Hepatocyte (in vitro differentiated cells): ENCODE results near the gene FAM110A. TPM values are rescaled to one million over a fixed set of nuclear protein-coding genes. Genes with fewer than 3 reads are reported as not detected.

Experiments used
- DNase-seq: peaks from one replicate; pipeline ENCODE4 v3.0.0-alpha.2; 2016; ENCODE audit warnings: low spot score
- H2AFZ ChIP-seq: fragments of 200-600 bp; sonication (generic); 2 replicates; pipeline ENCODE4 v1.6.0; 2016; ENCODE audit warnings: antibody characterized with exemption, mild to moderate bottlenecking
- H3K27ac ChIP-seq: fragments of 200-600 bp; sonication (generic); 2 replicates; pipeline ENCODE4 v1.5.1; 2016; ENCODE audit warnings: mild to moderate bottlenecking
- H3K27me3 ChIP-seq: fragments of 200-600 bp; sonication (generic); 2 replicates; pipeline ENCODE4 v1.6.1; 2016
- H3K36me3 ChIP-seq: fragments of 200-600 bp; sonication (generic); replicated peaks from 2 replicates; pipeline ENCODE4 v1.5.1; 2016; ENCODE audit warnings: low read depth; ENCODE audit not compliant: insufficient read depth
- H3K4me1 ChIP-seq: fragments of 200-600 bp; sonication (generic); 2 replicates; pipeline ENCODE4 v1.5.1; 2016; ENCODE audit warnings: mild to moderate bottlenecking, moderate library complexity; ENCODE audit not compliant: insufficient read depth
- H3K4me2 ChIP-seq: fragments of 200-600 bp; sonication (generic); 2 replicates; pipeline ENCODE4 v1.6.0; 2016
- H3K4me3 ChIP-seq: fragments of 200-600 bp; sonication (generic); 2 replicates; pipeline ENCODE4 v1.5.1; 2016; ENCODE audit warnings: mild to moderate bottlenecking
- H3K79me2 ChIP-seq: fragments of 200-600 bp; sonication (generic); 2 replicates; pipeline ENCODE4 v1.6.0; 2017; ENCODE audit warnings: mild to moderate bottlenecking
- H3K9me2 ChIP-seq: fragments of 200-600 bp; sonication (generic); replicated peaks from 2 replicates; pipeline ENCODE4 v1.6.0; 2017; ENCODE audit warnings: mild to moderate bottlenecking; ENCODE audit not compliant: insufficient read depth
- H3K9me3 ChIP-seq: fragments of 200-600 bp; sonication (generic); 2 replicates; pipeline ENCODE4 v1.5.1; 2016; ENCODE audit warnings: low read depth, mild to moderate bottlenecking
- H4K20me1 ChIP-seq: fragments of 200-600 bp; sonication (generic); 2 replicates; pipeline ENCODE4 v1.6.0; 2016; ENCODE audit warnings: mild to moderate bottlenecking; ENCODE audit not compliant: insufficient read depth, poor library complexity, severe bottlenecking
- EZH2 ChIP-seq: fragments of 200-600 bp; sonication (generic); IDR thresholded peaks from 2 replicates; pipeline ENCODE4 v1.6.1; 2016; ENCODE audit warnings: antibody characterized with exemption, mild to moderate bottlenecking, borderline replicate concordance
- EZH2phosphoT487 ChIP-seq: fragments of 200-600 bp; sonication (generic); IDR thresholded peaks from one replicate; pipeline ENCODE4 v1.6.1; 2018; ENCODE audit warnings: antibody characterized with exemption, mild to moderate bottlenecking, low read depth, moderate library complexity; ENCODE audit not compliant: unreplicated experiment, severe bottlenecking
- WGBS: methylation state at CpG from one replicate; pipeline ENCODE4 v1.1.6; 2016; ENCODE audit warnings: low lambda C conversion rate; ENCODE audit errors: missing lambda C conversion rate; 5-methylcytosine and 5-hydroxymethylcytosine counted together
- polyA plus RNA-seq: library from polyadenylated mRNA; unstranded; fragments of >200 nt; fragmentation: Nextera tagmentation; extraction: Ambion mirVana; gene quantifications from 2 replicates; pipeline ENCODE4 v1.2.1, GENCODE V29; 2016
- total RNA-seq: library from RNA; depleted of rRNA; stranded (reverse); fragments of >200 nt; gene quantifications from 2 replicates; pipeline ENCODE4 v1.2.3, GENCODE V29; 2014
- TF ChIP-seq, protein P1 (sequence below): fragments of 200-600 bp; sonication (generic); IDR thresholded peaks from 2 replicates; pipeline ENCODE4 v1.5.1; 2016; ENCODE audit warnings: antibody characterized with exemption, mild to moderate bottlenecking; ENCODE audit not compliant: poor library complexity

The FAM110A gene
- total and polyA plus RNA-seq, 2 experiments from 2014 or later: 4.6 to 6.1 TPM

GRCh38 chr20:889106-889505 is 55.6 kb downstream of the FAM110A start:
- no peaks in the 10 kb centered on the region for H3K36me3 ChIP-seq
- no peak overlapping the region for H2AFZ ChIP-seq
- H3K9me2 ChIP-seq: no peaks in the 10 kb centered on the region
- H3K4me1 ChIP-seq: no peaks in the 10 kb centered on the region
- no peak for TF ChIP-seq EZH2phosphoT487
- TF ChIP-seq, protein P1, sequence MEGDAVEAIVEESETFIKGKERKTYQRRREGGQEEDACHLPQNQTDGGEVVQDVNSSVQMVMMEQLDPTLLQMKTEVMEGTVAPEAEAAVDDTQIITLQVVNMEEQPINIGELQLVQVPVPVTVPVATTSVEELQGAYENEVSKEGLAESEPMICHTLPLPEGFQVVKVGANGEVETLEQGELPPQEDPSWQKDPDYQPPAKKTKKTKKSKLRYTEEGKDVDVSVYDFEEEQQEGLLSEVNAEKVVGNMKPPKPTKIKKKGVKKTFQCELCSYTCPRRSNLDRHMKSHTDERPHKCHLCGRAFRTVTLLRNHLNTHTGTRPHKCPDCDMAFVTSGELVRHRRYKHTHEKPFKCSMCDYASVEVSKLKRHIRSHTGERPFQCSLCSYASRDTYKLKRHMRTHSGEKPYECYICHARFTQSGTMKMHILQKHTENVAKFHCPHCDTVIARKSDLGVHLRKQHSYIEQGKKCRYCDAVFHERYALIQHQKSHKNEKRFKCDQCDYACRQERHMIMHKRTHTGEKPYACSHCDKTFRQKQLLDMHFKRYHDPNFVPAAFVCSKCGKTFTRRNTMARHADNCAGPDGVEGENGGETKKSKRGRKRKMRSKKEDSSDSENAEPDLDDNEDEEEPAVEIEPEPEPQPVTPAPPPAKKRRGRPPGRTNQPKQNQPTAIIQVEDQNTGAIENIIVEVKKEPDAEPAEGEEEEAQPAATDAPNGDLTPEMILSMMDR: no peak
- no peak for TF ChIP-seq EZH2
- no peak overlapping the region for H3K4me2 ChIP-seq
- WGBS: 87% methylated on average over 5 of the region's 5 CpGs
- H3K27ac ChIP-seq: no peak overlapping the region
- H3K4me3 ChIP-seq: no peak overlapping the region
- no peaks in the 10 kb centered on the region for H4K20me1 ChIP-seq
- no peak for DNase-seq
- no peaks in the 10 kb centered on the region for H3K9me3 ChIP-seq
- H3K27me3 ChIP-seq: peaks cover 13% of the 10 kb centered on the region
- no peaks in the 10 kb centered on the region for H3K79me2 ChIP-seq

DNA sequence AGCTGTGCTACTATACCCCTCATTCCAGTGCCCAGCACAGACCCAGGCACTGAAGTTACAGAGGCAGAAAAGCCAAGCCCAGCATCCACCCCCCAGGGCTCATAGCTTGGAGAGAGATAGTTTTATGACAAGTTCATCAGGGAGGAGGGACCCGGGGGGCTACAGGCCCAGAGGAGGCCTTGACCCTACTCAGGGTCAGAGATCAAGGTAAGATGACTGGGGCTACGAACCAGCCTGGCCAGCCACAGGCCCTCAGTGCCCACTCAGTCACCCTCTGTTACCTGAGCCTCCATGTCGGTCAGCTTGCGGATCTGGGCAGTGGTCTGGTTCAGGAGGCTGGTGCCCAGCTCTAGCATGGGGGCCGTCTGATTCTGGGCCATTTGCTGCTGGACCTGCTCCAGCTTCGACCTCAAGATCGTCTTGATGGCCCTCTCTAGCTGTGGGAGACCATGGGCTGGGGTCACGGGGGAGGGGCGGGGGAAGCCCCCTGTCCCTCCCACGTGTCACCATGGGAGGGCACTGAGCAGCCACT is 56.5 kb downstream of the FAM110A start:
- no peaks in the 10 kb centered on the region for H3K36me3 ChIP-seq
- H3K79me2 ChIP-seq: no peaks in the 10 kb centered on the region
- peaks cover 13% of the 10 kb centered on the region for H3K27me3 ChIP-seq
- H3K9me3 ChIP-seq: no peaks in the 10 kb centered on the region
- DNase-seq: no peak
- TF ChIP-seq, protein P1: no peak
- no peak for TF ChIP-seq EZH2
- TF ChIP-seq EZH2phosphoT487: no peak
- H3K27ac ChIP-seq: no peak overlapping the region
- no peak overlapping the region for H3K4me3 ChIP-seq
- no peaks in the 10 kb centered on the region for H3K4me1 ChIP-seq
- no peaks in the 10 kb centered on the region for H3K9me2 ChIP-seq
- 82% methylated on average over 10 of the region's 10 CpGs for WGBS
- no peak overlapping the region for H2AFZ ChIP-seq
- H4K20me1 ChIP-seq: no peaks in the 10 kb centered on the region
- H3K4me2 ChIP-seq: no peak overlapping the region

DNA sequence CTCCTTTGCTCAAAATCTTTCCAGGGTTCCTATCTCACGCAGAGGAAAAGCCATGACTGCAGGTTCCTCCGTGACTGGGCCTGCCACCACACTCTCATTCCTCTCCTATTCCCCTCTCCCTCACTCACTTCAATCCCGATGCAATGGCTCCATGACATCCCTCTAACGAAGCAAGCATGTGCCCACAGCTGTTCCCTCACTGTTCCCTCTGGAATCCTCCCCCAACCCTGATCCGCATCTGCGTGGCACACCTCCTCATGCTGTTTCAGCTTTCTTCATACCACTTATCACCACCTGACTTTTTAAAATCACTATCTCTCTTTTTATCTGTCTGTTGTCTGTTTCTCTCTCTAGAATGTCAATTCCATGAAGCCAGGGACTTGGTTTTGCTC is 57.1 kb downstream of the FAM110A start:
- Histone ChIP-seq H3K4me2 (no peak overlapping the region), H2AFZ (no peak overlapping the region), H3K79me2 (no peaks in the 10 kb centered on the region), H3K4me1 (no peaks in the 10 kb centered on the region), H3K4me3 (no peak overlapping the region), H3K9me3 (no peaks in the 10 kb centered on the region), H3K27ac (no peak overlapping the region), H3K36me3 (no peaks in the 10 kb centered on the region), H3K27me3 (peaks cover 7% of the 10 kb centered on the region), H3K9me2 (no peaks in the 10 kb centered on the region), H4K20me1 (no peaks in the 10 kb centered on the region)
- TF ChIP-seq EZH2: no peak
- TF ChIP-seq, protein P1: no peak
- TF ChIP-seq EZH2phosphoT487: no peak
- 83% methylated on average over 6 of the region's 6 CpGs for WGBS
- DNase-seq: no peak
